Right atrium auricular region (tissue), 2 donors: Measurements from ENCODE around the gene SPATA6L. TPM values are rescaled to one million over a fixed set of nuclear protein-coding genes. Genes with fewer than 3 reads are reported as not detected.
A peak's percentile ranks its signal among the peaks of the same experiment; 100 is the strongest.

Experiments
- DNase-seq: peaks from one replicate; pipeline ENCODE4 v3.0.0-alpha.2; 2019; ENCODE audit warnings: low spot score
- H3K27ac ChIP-seq, 2 donors: fragments of 200-600 bp; sonication (generic); 1 replicate in 1 of 2; 2 replicates in 1 of 2; pipeline ENCODE4 v1.5.1; 2016 to 2019
- H3K27me3 ChIP-seq, 2 donors: fragments of 200-600 bp; sonication (generic); one replicate each; pipeline versions ENCODE4 v1.5.1 to v1.6.0; 2017 to 2019
- H3K36me3 ChIP-seq: fragments of 200-600 bp; sonication (generic); one replicate; pipeline ENCODE4 v1.5.1; 2016
- H3K4me1 ChIP-seq, 2 donors: fragments of 200-600 bp; sonication (generic); one replicate each; pipeline versions ENCODE4 v1.5.1 to v1.6.0; 2017 to 2019
- H3K4me3 ChIP-seq, 2 donors: fragments of 200-600 bp; sonication (generic); 1 replicate in 1 of 2; 2 replicates in 1 of 2; pipeline ENCODE4 v1.5.1; 2017 to 2019; ENCODE audit warnings: mild to moderate bottlenecking in 1 of 2, moderate library complexity in 1 of 2
- H3K9me3 ChIP-seq, 2 donors: fragments of 200-600 bp; sonication (generic); one replicate each; pipeline ENCODE4 v1.5.1; 2019
- CTCF ChIP-seq, 2 donors: fragments of 200-600 bp; sonication (generic); IDR thresholded peaks; one replicate each; pipeline ENCODE4 v1.5.1; 2019; ENCODE audit warnings: antibody characterized with exemption in 2 of 2
- total RNA-seq, 2 donors: library from RNA; depleted of rRNA; stranded (reverse); fragments of >200 nt; gene quantifications; one replicate each; pipeline ENCODE4 v1.1.0, GENCODE V29; 2016

The SPATA6L gene
- total RNA-seq, 2 donors from 2014 or later = 0.15 to 1.3 TPM

- H3K27me3 ChIP-seq = no peaks in the 10 kb centered on the region
- H3K4me1 ChIP-seq = peaks cover 0 to 29% of the 10 kb centered on the region in 2 donors
- H3K27ac ChIP-seq = no peak overlapping the region
- no peak overlapping the region for H3K4me3 ChIP-seq
- H3K9me3 ChIP-seq = no peaks in the 10 kb centered on the region
- TF ChIP-seq CTCF (IDR thresholded peaks at IDR 0.05) = no peak
- peaks cover 35% of the 10 kb centered on the region for H3K36me3 ChIP-seq
- DNase-seq = no peak
These were observed 23.9 kb upstream of the SPATA6L start for GRCh38 chr9:4690144-4690543.

GRCh38 chr9:4689687-4690104 lies 23.4 kb upstream of the SPATA6L start:
- no peaks in the 10 kb centered on the region for H3K9me3 ChIP-seq
- no peak for DNase-seq
- no peak overlapping the region for H3K27ac ChIP-seq
- peaks cover 35% of the 10 kb centered on the region for H3K36me3 ChIP-seq
- no peak overlapping the region for H3K4me3 ChIP-seq
- no peak for TF ChIP-seq CTCF (IDR thresholded peaks at IDR 0.05)
- no peaks in the 10 kb centered on the region for H3K27me3 ChIP-seq
- H3K4me1 ChIP-seq = peaks cover 0 to 34% of the 10 kb centered on the region in 2 donors

GRCh38 chr9:4689021-4689420 lies 22.7 kb upstream of the SPATA6L start:
- no peaks in the 10 kb centered on the region for H3K27me3 ChIP-seq
- H3K36me3 ChIP-seq = peaks cover 28% of the 10 kb centered on the region
- H3K9me3 ChIP-seq = no peaks in the 10 kb centered on the region
- no peak for TF ChIP-seq CTCF (IDR thresholded peaks at IDR 0.05)
- H3K27ac ChIP-seq = no peak overlapping the region
- DNase-seq = no peak
- H3K4me1 ChIP-seq = peaks cover 0 to 37% of the 10 kb centered on the region in 2 donors
- H3K4me3 ChIP-seq = no peak overlapping the region

GRCh38 chr9:4686584-4686983 lies 20.3 kb upstream of the SPATA6L start:
- no peaks in the 10 kb centered on the region for H3K9me3 ChIP-seq
- no peak for TF ChIP-seq CTCF (IDR thresholded peaks at IDR 0.05)
- H3K36me3 ChIP-seq = peaks cover 25% of the 10 kb centered on the region
- no peak overlapping the region for H3K4me3 ChIP-seq
- peaks cover 0 to 39% of the 10 kb centered on the region in 2 donors for H3K4me1 ChIP-seq
- no peaks in the 10 kb centered on the region for H3K27me3 ChIP-seq
- peak overlapping the region in 1 of 2 donors; percentile 66 for H3K27ac ChIP-seq
- no peak for DNase-seq

- Histone ChIP-seq H3K4me3 (no peak overlapping the region), H3K36me3 (peaks cover 20% of the 10 kb centered on the region), H3K4me1 (peaks cover 0 to 43% of the 10 kb centered on the region in 2 donors), H3K27ac (peak overlapping the region; percentile 19 to 66), H3K27me3 (no peaks in the 10 kb centered on the region), H3K9me3 (no peaks in the 10 kb centered on the region)
- no peak for DNase-seq
- no peak for TF ChIP-seq CTCF (IDR thresholded peaks at IDR 0.05)
These were observed 19.8 kb upstream of the SPATA6L start for GRCh38 chr9:4686112-4686511.

- no peaks in the 10 kb centered on the region for H3K9me3 ChIP-seq
- H3K4me1 ChIP-seq = peaks cover 0 to 51% of the 10 kb centered on the region in 2 donors
- no peak for DNase-seq
- no peak for TF ChIP-seq CTCF (IDR thresholded peaks at IDR 0.05)
- H3K36me3 ChIP-seq = peaks cover 14% of the 10 kb centered on the region
- H3K4me3 ChIP-seq = no peak overlapping the region
- H3K27me3 ChIP-seq = no peaks in the 10 kb centered on the region
- H3K27ac ChIP-seq = peak overlapping the region in 1 of 2 donors; percentile 66
These were observed 18.5 kb upstream of the SPATA6L start for GRCh38 chr9:4684820-4685219.
